ENCODE data around the gene MED28. TPM values are rescaled to one million over a fixed set of nuclear protein-coding genes. Genes with fewer than 3 reads are reported as not detected.
"Not testable (repeated sequence)": the region's sequence is repeated elsewhere in the genome, so short reads cannot be mapped to it uniquely, and the experiment has no call there.

Gene MED28
- total RNA-seq, 1 experiment from 2014 or later, result 60.5 TPM

GRCh38 chr4:17657090-17657489 lies 42.6 kb downstream of the MED28 start:
- no peak overlapping the region for H3K4me3 ChIP-seq (ENCODE audit: low read depth, low read length)
- H3K4me1 ChIP-seq, result no peaks in the 10 kb centered on the region
- DNase-seq, result no peak
- no peaks in the 10 kb centered on the region for H3K36me3 Mint-ChIP-seq (ENCODE audit: insufficient read depth, unreplicated experiment)
- TF ChIP-seq CTCF (IDR thresholded peaks at IDR 0.05; ENCODE audit: insufficient read depth in 1 of 2, low read depth in 1 of 2, low read length in 1 of 2, severe bottlenecking in 1 of 2, unreplicated experiment in 1 of 2), result no peak
- no peak overlapping the region for H3K4me3 Mint-ChIP-seq (ENCODE audit: unreplicated experiment)
- no TSS peak for BruUV-seq (replicated peaks)
- no peaks in the 10 kb centered on the region for H3K9me3 Mint-ChIP-seq (ENCODE audit: unreplicated experiment)
- no peaks in the 10 kb centered on the region; the same call in 1 of the 2 replicates for H3K27me3 ChIP-seq (replicated peaks; ENCODE audit: control insufficient read depth, insufficient read depth, low read length)
- ChIA-PET POLR2A (no interaction called here), CTCF (no interaction called here)
- H3K36me3 ChIP-seq (ENCODE audit: control insufficient read depth, insufficient read depth, low read length), result no peaks in the 10 kb centered on the region
- intact Hi-C loops (cut with micrococcal nuclease; ENCODE audit: unreplicated experiment), result no loop called here
- no peaks in the 10 kb centered on the region for H3K9me3 ChIP-seq
- no peaks in the 10 kb centered on the region for H3K4me1 Mint-ChIP-seq (ENCODE audit: low read depth, unreplicated experiment)
- no peak overlapping the region for H3K27ac Mint-ChIP-seq (ENCODE audit: unreplicated experiment)
- no peaks in the 10 kb centered on the region for H3K27me3 Mint-ChIP-seq (ENCODE audit: insufficient read depth, unreplicated experiment)

DNA sequence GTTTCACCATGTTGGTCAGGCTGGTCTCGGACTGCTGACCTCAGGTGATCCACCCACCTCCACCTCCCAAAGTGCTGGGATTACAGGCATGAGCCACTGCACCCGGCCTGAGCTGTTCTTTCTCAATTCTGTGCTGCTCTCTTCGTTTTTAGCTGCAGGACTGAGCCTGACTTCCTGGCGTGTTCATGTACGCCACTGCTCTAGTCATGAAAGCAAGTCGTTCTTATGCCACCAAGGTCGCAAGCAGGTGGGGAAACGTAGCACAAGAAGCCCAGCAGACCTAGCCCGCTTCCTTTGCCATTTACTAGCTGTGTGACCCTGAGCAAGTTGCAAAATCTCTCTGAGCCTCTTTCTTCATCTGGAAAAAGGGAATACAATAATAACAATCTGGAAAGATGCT lies 43.4 kb downstream of the MED28 start:
- H3K27me3 Mint-ChIP-seq (ENCODE audit: insufficient read depth, unreplicated experiment), result no peaks in the 10 kb centered on the region
- no peak for TF ChIP-seq CTCF (IDR thresholded peaks at IDR 0.05; ENCODE audit: insufficient read depth in 1 of 2, low read depth in 1 of 2, low read length in 1 of 2, severe bottlenecking in 1 of 2, unreplicated experiment in 1 of 2)
- H3K4me1 Mint-ChIP-seq (ENCODE audit: low read depth, unreplicated experiment), result no peaks in the 10 kb centered on the region
- H3K4me3 Mint-ChIP-seq (ENCODE audit: unreplicated experiment), result no peak overlapping the region
- no peak for DNase-seq
- Histone ChIP-seq H3K4me1 (no peaks in the 10 kb centered on the region), H3K36me3 (ENCODE audit: control insufficient read depth, insufficient read depth, low read length) (no peaks in the 10 kb centered on the region), H3K27me3 (replicated peaks; ENCODE audit: control insufficient read depth, insufficient read depth, low read length) (no peaks in the 10 kb centered on the region; the same call in 1 of the 2 replicates), H3K4me3 (ENCODE audit: low read depth, low read length) (no peak overlapping the region), H3K9me3 (no peaks in the 10 kb centered on the region)
- H3K27ac Mint-ChIP-seq (ENCODE audit: unreplicated experiment), result no peak overlapping the region
- intact Hi-C loops (cut with micrococcal nuclease; ENCODE audit: unreplicated experiment), result no loop called here
- ChIA-PET POLR2A (no interaction called here), CTCF (no interaction called here)
- H3K36me3 Mint-ChIP-seq (ENCODE audit: insufficient read depth, unreplicated experiment), result no peaks in the 10 kb centered on the region
- no peaks in the 10 kb centered on the region for H3K9me3 Mint-ChIP-seq (ENCODE audit: unreplicated experiment)
- no TSS peak for BruUV-seq (replicated peaks)

DNA sequence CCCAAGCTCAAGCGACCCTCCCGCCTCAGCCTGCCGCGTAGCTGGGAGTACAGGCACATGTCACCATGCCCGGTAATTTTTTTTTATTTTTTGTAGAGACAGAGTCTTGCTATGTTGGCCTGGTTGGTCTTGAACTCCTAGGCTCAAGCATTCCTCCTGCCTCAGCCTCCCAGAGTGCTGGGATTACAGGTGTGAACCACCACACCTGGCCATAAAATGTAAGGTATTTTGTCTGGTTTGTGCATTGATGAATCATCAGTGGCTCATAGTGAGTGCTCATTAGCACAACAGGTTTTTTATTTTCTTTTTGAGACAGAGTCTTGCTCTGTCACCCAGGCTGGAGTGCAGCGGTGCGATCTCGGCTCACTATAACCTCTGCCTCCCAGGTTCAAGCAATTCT lies 44.8 kb downstream of the MED28 start:
- CTCF ChIA-PET; BruUV-seq (replicated peaks): not testable (repeated sequence)

GRCh38 chr4:17662694-17663093 lies 48.3 kb downstream of the MED28 start:
- Histone ChIP-seq H3K9me3 (no peaks in the 10 kb centered on the region), H3K4me1 (no peaks in the 10 kb centered on the region), H3K36me3 (ENCODE audit: control insufficient read depth, insufficient read depth, low read length) (no peaks in the 10 kb centered on the region), H3K4me3 (ENCODE audit: low read depth, low read length) (no peak overlapping the region), H3K27me3 (replicated peaks; ENCODE audit: control insufficient read depth, insufficient read depth, low read length) (no peaks in the 10 kb centered on the region)
- H3K4me1 Mint-ChIP-seq (ENCODE audit: low read depth, unreplicated experiment), result no peaks in the 10 kb centered on the region
- H3K4me3 Mint-ChIP-seq (ENCODE audit: unreplicated experiment), result no peak overlapping the region
- ChIA-PET CTCF (interaction anchor here (0.7 kb wide), 1 partner anchor 1019 kb away, joined by 3 read pairs; no protein-coding TSS in a partner anchor), POLR2A (no interaction called here)
- H3K36me3 Mint-ChIP-seq (ENCODE audit: insufficient read depth, unreplicated experiment), result no peaks in the 10 kb centered on the region
- TF ChIP-seq CTCF (IDR thresholded peaks at IDR 0.05; ENCODE audit: insufficient read depth in 1 of 2, low read depth in 1 of 2, low read length in 1 of 2, severe bottlenecking in 1 of 2, unreplicated experiment in 1 of 2), result no peak
- intact Hi-C loops (cut with micrococcal nuclease; ENCODE audit: unreplicated experiment), result no loop called here
- H3K27me3 Mint-ChIP-seq (ENCODE audit: insufficient read depth, unreplicated experiment), result peaks cover 3% of the 10 kb centered on the region
- no peaks in the 10 kb centered on the region for H3K9me3 Mint-ChIP-seq (ENCODE audit: unreplicated experiment)
- no peak overlapping the region for H3K27ac Mint-ChIP-seq (ENCODE audit: unreplicated experiment)
- DNase-seq, result no peak
- BruUV-seq (replicated peaks), result no TSS peak

More for the DNA sequence above, 44.8 kb downstream of the MED28 start:
- H3K36me3 Mint-ChIP-seq (ENCODE audit: insufficient read depth, unreplicated experiment); H3K4me1 ChIP-seq; H3K4me1 Mint-ChIP-seq (ENCODE audit: low read depth, unreplicated experiment); H3K9me3 Mint-ChIP-seq (ENCODE audit: unreplicated experiment); H3K4me3 Mint-ChIP-seq (ENCODE audit: unreplicated experiment); DNase-seq; H3K27me3 Mint-ChIP-seq (ENCODE audit: insufficient read depth, unreplicated experiment); POLR2A ChIA-PET; H3K9me3 ChIP-seq; intact Hi-C loops (cut with micrococcal nuclease; ENCODE audit: unreplicated experiment); H3K27ac Mint-ChIP-seq (ENCODE audit: unreplicated experiment); H3K27me3 ChIP-seq (replicated peaks; ENCODE audit: control insufficient read depth, insufficient read depth, low read length); H3K36me3 ChIP-seq (ENCODE audit: control insufficient read depth, insufficient read depth, low read length); H3K4me3 ChIP-seq (ENCODE audit: low read depth, low read length): not testable (repeated sequence)

Measured in Caco-2 (cell line).